NCI-H2081 (cell line): ENCODE data around the gene GALNT2.

Source experiments
- DNase-seq, 2 experiments: peaks; one replicate each; lab custom pipeline; 2025; lab: John Stamatoyannopoulos, UW

Gene GALNT2

GRCh38 chr1:230208619-230209261 is 141.7 kb downstream of the GALNT2 start:
- DNase-seq: no peak

- DNase-seq: no peak
These were observed 143.4 kb downstream of the GALNT2 start for GRCh38 chr1:230210326-230210980.

- DNase-seq: no peak
These were observed 143.9 kb downstream of the GALNT2 start for GRCh38 chr1:230210981-230211336.

- DNase-seq: no peak
These were observed 144.6 kb downstream of the GALNT2 start for GRCh38 chr1:230211436-230212145.

- no peak for DNase-seq
These were observed 145.4 kb downstream of the GALNT2 start for GRCh38 chr1:230212405-230212936.

- DNase-seq: no peak
These were observed 148.0 kb downstream of the GALNT2 start for GRCh38 chr1:230215031-230215430.

GRCh38 chr1:230215529-230215928 is 148.5 kb downstream of the GALNT2 start:
- DNase-seq: no peak

GRCh38 chr1:230216896-230217295 is 149.9 kb downstream of the GALNT2 start:
- DNase-seq: no peak

- DNase-seq: no peak
These were observed 151.6 kb downstream of the GALNT2 start for GRCh38 chr1:230218667-230219066.

GRCh38 chr1:230219174-230220067 is 152.4 kb downstream of the GALNT2 start:
- DNase-seq: no peak

GRCh38 chr1:230220478-230220877 is 153.4 kb downstream of the GALNT2 start:
- no peak for DNase-seq

GRCh38 chr1:230220907-230221306 is 153.9 kb downstream of the GALNT2 start:
- DNase-seq: no peak

GRCh38 chr1:230222678-230223077 is 155.6 kb downstream of the GALNT2 start:
- DNase-seq: no peak

- DNase-seq: no peak
These were observed 157.3 kb downstream of the GALNT2 start for GRCh38 chr1:230224101-230224960.

- DNase-seq: no peak
These were observed 159.2 kb downstream of the GALNT2 start for GRCh38 chr1:230226007-230226800.

GRCh38 chr1:230226814-230227213 is 159.8 kb downstream of the GALNT2 start:
- no peak for DNase-seq

- DNase-seq: no peak
These were observed 161.3 kb downstream of the GALNT2 start for GRCh38 chr1:230228236-230228897.

GRCh38 chr1:230230273-230230672 is 163.2 kb downstream of the GALNT2 start:
- DNase-seq: no peak

- peak in 1 of 2 experiments; percentile 17 for DNase-seq
These were observed 164.1 kb downstream of the GALNT2 start for GRCh38 chr1:230230948-230231773.
